GM12878 (cell line): ENCODE data around the gene FHOD3. TPM values are rescaled to one million over a fixed set of nuclear protein-coding genes. Genes with fewer than 3 reads are reported as not detected.
A peak's percentile ranks its signal among the peaks of the same experiment; 100 is the strongest.

Source experiments
- ATAC-seq: fragments of 200-7000 bp; cut with Tn5 transposase; 3 replicates; pipeline ENCODE4 v1.9.1; 2020; ENCODE audit warnings: mild to moderate bottlenecking, moderate library complexity
- BruUV-seq: library from RNA; stranded (reverse); fragments of 400-500 nt; replicated peaks from 2 replicates; lab custom pipeline; 2021; lab: Mats Ljungman, UMichigan
- CTCF ChIA-PET: fragments of 300-600 bp; sonication (Branson Sonifier 250); formaldehyde crosslinking; extraction: SDS; loops from one replicate; lab custom pipeline; 2021; ENCODE audit warnings: inconsistent platforms; lab: Yijun Ruan, JAX
- POLR2A ChIA-PET: fragments of 350-600 bp; formaldehyde crosslinking; extraction: SDS; loops from one replicate; lab custom pipeline; 2021; ENCODE audit warnings: inconsistent platforms; lab: Charles Lee
- RAD21 ChIA-PET: fragments of 300-600 bp; sonication (Branson Sonifier 250); formaldehyde crosslinking; loops from one replicate; lab custom pipeline; 2023; ENCODE audit warnings: antibody characterized with exemption; ENCODE audit not compliant: unreplicated experiment; lab: Charles Lee
- SMC1A ChIA-PET: fragments of 300-600 bp; sonication (Branson Sonifier 250); formaldehyde crosslinking; loops from one replicate; lab custom pipeline; 2023; ENCODE audit not compliant: unreplicated experiment, uncharacterized antibody; lab: Charles Lee
- DNase-seq: peaks from one replicate; pipeline ENCODE4 v3.0.0-alpha.2; 2011; ENCODE audit warnings: low read depth, low spot score
- FAIRE-seq: peaks from 3 replicates; lab custom pipeline; 2011; peaks lifted over from hg19 to GRCh38; lab: Jason Lieb, UNC
- H2AFZ ChIP-seq: 2 replicates; pipeline ENCODE4 v1.6.0; 2011; ENCODE audit warnings: low read depth, low read length, control low read depth; ENCODE audit not compliant: control insufficient read depth
- H3K27ac ChIP-seq: 2 replicates; pipeline ENCODE4 v1.5.1; 2011; ENCODE audit warnings: control low read depth; ENCODE audit not compliant: control insufficient read depth, insufficient read depth
- H3K27me3 ChIP-seq, 2 experiments: replicated peaks in 1 of 2; 2 replicates each; pipeline versions ENCODE4 v1.6.0 to v1.6.1; 2011; ENCODE audit warnings: low read length in 1 of 2; ENCODE audit not compliant: control insufficient read depth in 2 of 2, insufficient read depth in 2 of 2
- H3K36me3 ChIP-seq, 2 experiments: 2 replicates each; pipeline ENCODE4 v1.5.1; 2011; ENCODE audit warnings: low read length in 1 of 2; ENCODE audit not compliant: control insufficient read depth in 2 of 2, insufficient read depth in 2 of 2
- H3K4me1 ChIP-seq: 2 replicates; pipeline ENCODE4 v1.6.1; 2011; ENCODE audit warnings: mild to moderate bottlenecking, low read length, moderate library complexity, mixed read lengths; ENCODE audit not compliant: control insufficient read depth, insufficient read depth
- H3K4me2 ChIP-seq: 2 replicates; pipeline ENCODE4 v1.6.0; 2011; ENCODE audit warnings: control low read depth; ENCODE audit not compliant: control insufficient read depth, insufficient read depth
- H3K4me3 ChIP-seq: fragments of 200-600 bp; sonication (generic); 2 replicates; pipeline ENCODE4 v1.5.1; 2016
- H3K79me2 ChIP-seq: 2 replicates; pipeline ENCODE4 v1.6.0; 2011; ENCODE audit warnings: low read length; ENCODE audit not compliant: control insufficient read depth, insufficient read depth
- H3K9ac ChIP-seq: 2 replicates; pipeline ENCODE4 v1.8.0; 2011; ENCODE audit warnings: low read length, control low read depth, mixed read lengths; ENCODE audit not compliant: control insufficient read depth, insufficient read depth
- H3K9me3 ChIP-seq: replicated peaks from 3 replicates; pipeline ENCODE4 v1.5.1; 2011; ENCODE audit warnings: mild to moderate bottlenecking, low read length; ENCODE audit not compliant: control insufficient read depth, insufficient read depth
- H4K20me1 ChIP-seq: 2 replicates; pipeline ENCODE4 v1.6.0; 2011; ENCODE audit not compliant: control insufficient read depth, insufficient read depth
- CREB1 ChIP-seq: IDR thresholded peaks from 2 replicates; pipeline ENCODE4 v1.6.1; 2012; ENCODE audit warnings: low read depth, mild to moderate bottlenecking, inconsistent platforms
- KAT2A ChIP-seq: conservative IDR thresholded peaks from 2 replicates; pipeline ENCODE4 v1.6.1; 2011; ENCODE audit warnings: low read depth, low read length; ENCODE audit not compliant: control insufficient read depth
- MXI1 ChIP-seq: fragments of 150-350 bp; IDR thresholded peaks from 2 replicates; pipeline ENCODE4 v1.6.1; 2011; ENCODE audit warnings: low read depth, mild to moderate bottlenecking, inconsistent platforms, low read length, improper control_type of control experiment
- NRF1 ChIP-seq: conservative IDR thresholded peaks from 2 replicates; pipeline ENCODE4 v1.6.1; 2011; ENCODE audit warnings: mild to moderate bottlenecking, low read depth, low read length, improper control_type of control experiment
- POU2F2 ChIP-seq: IDR thresholded peaks from 3 replicates; pipeline ENCODE4 v1.6.1; 2011; ENCODE audit warnings: low read depth, mild to moderate bottlenecking, low read length, borderline replicate concordance
- RUNX3 ChIP-seq: IDR thresholded peaks from 2 replicates; pipeline ENCODE4 v1.6.1; 2012; ENCODE audit warnings: low read length, inconsistent platforms
- ZNF274 ChIP-seq: IDR thresholded peaks from one replicate; pipeline ENCODE4 v1.8.0; 2011; ENCODE audit not compliant: insufficient read length, insufficient read depth
- whole genome bisulfite sequencing: methylation state at CpG from one replicate; pipeline ENCODE4 v1.1.6; 2016; ENCODE audit warnings: low lambda C conversion rate; ENCODE audit not compliant: insufficient replicate concordance, insufficient coverage; ENCODE audit errors: missing lambda C conversion rate; 5-methylcytosine and 5-hydroxymethylcytosine counted together
- in situ Hi-C: fragments of 300-500 bp; cut with MboI; formaldehyde crosslinking; loops from 9 replicates; pipeline ENCODE4 v1.14.3; 2018; ENCODE audit warnings: mixed read lengths
- intact Hi-C: fragments of 100-400 bp; cut with micrococcal nuclease; formaldehyde crosslinking; loops from one replicate; pipeline ENCODE4 v1.14.2; 2022; ENCODE audit not compliant: unreplicated experiment
- polyA plus RNA-seq, 11 experiments: library from polyadenylated mRNA; depleted of rRNA in 4 of 11; unstranded in 6 of 11; stranded (reverse) in 5 of 11; fragments of >200 nt; fragmentation: Nextera tagmentation in 4 of 11; fragmentation: Illumina TruSeq in 1 of 11; extraction: Ambion mirVana in 4 of 11; extraction: Trizol in 1 of 11; gene quantifications; 1 replicate in 1 of 11; 2 replicates in 10 of 11; pipeline versions ENCODE4 v1.2.1 to v1.2.3, GENCODE V29; 2011 to 2016; ENCODE audit warnings: inconsistent platforms in 2 of 11, missing spikeins in 2 of 11, low read depth in 1 of 11
- total RNA-seq, 4 experiments: library from RNA; depleted of rRNA in 3 of 4; stranded (reverse); fragments of >200 nt in 3 of 4; fragmentation: Illumina TruSeq in 1 of 4; extraction: Trizol in 1 of 4; gene quantifications; 2 replicates each; pipeline versions ENCODE4 v1.2.1 to v1.2.3, GENCODE V29; 2013 to 2021

Gene FHOD3
- total and polyA plus RNA-seq, 10 of the 15 experiments (the other 5 are each of a cell fraction or from before 2014, with no cell fraction given), result 0.77 to 26.7 (median 10.4) TPM

- CTCF ChIA-PET, result interaction anchor here (0.6 to 2.3 kb wide), 10 partner anchors 24 to 268 kb away, joined by 3 to 5 read pairs (median 4); no protein-coding TSS in a partner anchor
- intact Hi-C loops, result no loop called here
- in situ Hi-C loops, result no loop called here
- no peaks in the 10 kb centered on the region for H3K36me3 ChIP-seq
- no peak overlapping the region for H3K27ac ChIP-seq
- no peak overlapping the region for H3K9ac ChIP-seq
- H4K20me1 ChIP-seq, result no peaks in the 10 kb centered on the region
- TF ChIP-seq MXI1 (peak; percentile 54; the same call in 1 of the 2 replicates), CREB1 (no peak)
- 0 out of 3 replicates have a peak, but pooled peaks have one; percentile 24 for ATAC-seq
- SMC1A ChIA-PET, result interaction anchor here (0.6 to 12.6 kb wide), 18 partner anchors 8 to 269 kb away, joined by 3 to 212 read pairs (median 6); no protein-coding TSS in a partner anchor
- H2AFZ ChIP-seq, result no peak overlapping the region
- no peak overlapping the region for H3K4me3 ChIP-seq
- POLR2A ChIA-PET, result interaction anchor here (0.5 to 2.2 kb wide), 9 partner anchors 24 to 265 kb away, joined by 3 to 11 read pairs (median 4); no protein-coding TSS in a partner anchor
- DNase-seq, result no peak
- BruUV-seq, result no TSS peak
- RAD21 ChIA-PET, result interaction anchor here (1.0 to 14.2 kb wide), 14 partner anchors 13 to 268 kb away, joined by 3 to 203 read pairs (median 5); no protein-coding TSS in a partner anchor
- no peaks in the 10 kb centered on the region for H3K4me1 ChIP-seq
- FAIRE-seq, result no peak
- WGBS, result 25% methylated on average over 6 of the region's 6 CpGs
- H3K27me3 ChIP-seq, result peaks cover 0 to 2% of the 10 kb centered on the region in 2 experiments; a peak in 2 of 4 replicates
- no peaks in the 10 kb centered on the region for H3K9me3 ChIP-seq
- H3K79me2 ChIP-seq, result peaks cover 22% of the 10 kb centered on the region
- no peak overlapping the region for H3K4me2 ChIP-seq
Observed at GRCh38 chr18:36303211-36303844, 5.8 kb downstream of the FHOD3 start.

DNA sequence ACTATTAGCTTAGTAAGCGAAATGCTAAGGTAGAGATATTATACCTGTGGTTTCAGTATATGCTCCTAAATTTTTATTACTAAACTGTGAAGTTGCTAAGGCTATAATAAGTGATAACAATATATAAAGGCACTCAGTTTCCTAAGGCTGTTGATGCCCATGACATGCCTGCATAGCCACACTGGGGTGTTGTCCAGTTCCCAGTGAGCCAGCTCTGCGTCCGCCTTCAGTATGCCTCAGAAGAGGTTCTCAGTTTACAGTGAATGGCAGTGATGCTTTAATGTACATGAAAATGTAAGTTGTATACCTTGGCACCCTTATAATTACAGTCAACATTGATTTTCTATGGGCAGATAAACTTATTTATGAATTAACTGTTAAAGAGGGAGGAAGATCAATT is 7.2 kb downstream of the FHOD3 start:
- no TSS peak for BruUV-seq
- intact Hi-C loops (no loop called here), in situ Hi-C loops (no loop called here)
- DNase-seq, result no peak
- 63% methylated on average over 3 of the region's 3 CpGs for WGBS
- FAIRE-seq, result no peak
- POLR2A ChIA-PET, result interaction anchor here (0.9 to 1.5 kb wide), 6 partner anchors 33 to 102 kb away, joined by 3 to 4 read pairs (median 4); no protein-coding TSS in a partner anchor
- H3K4me1 ChIP-seq, result no peaks in the 10 kb centered on the region
- H3K4me2 ChIP-seq, result no peak overlapping the region
- no peaks in the 10 kb centered on the region for H3K36me3 ChIP-seq
- no peaks in the 10 kb centered on the region for H4K20me1 ChIP-seq
- SMC1A ChIA-PET, result interaction anchor here (1.0 to 12.6 kb wide), 14 partner anchors 8 to 157 kb away, joined by 3 to 212 read pairs (median 6); no protein-coding TSS in a partner anchor
- no peaks in the 10 kb centered on the region for H3K9me3 ChIP-seq
- TF ChIP-seq NRF1 (no peak), KAT2A (no peak), ZNF274 (no peak), RUNX3 (no peak), POU2F2 (no peak)
- no peak overlapping the region for H2AFZ ChIP-seq
- H3K27me3 ChIP-seq, result peaks cover 0 to 2% of the 10 kb centered on the region in 2 experiments; a peak in 1 of 4 replicates
- CTCF ChIA-PET, result interaction anchor here (0.5 to 2.2 kb wide), 8 partner anchors 9 to 116 kb away, joined by 3 to 6 read pairs (median 3); no protein-coding TSS in a partner anchor
- no peak overlapping the region for H3K27ac ChIP-seq
- H3K9ac ChIP-seq, result no peak overlapping the region
- H3K4me3 ChIP-seq, result no peak overlapping the region
- peaks cover 17% of the 10 kb centered on the region for H3K79me2 ChIP-seq
- RAD21 ChIA-PET, result interaction anchor here (0.6 to 14.2 kb wide), 14 partner anchors 10 to 266 kb away, joined by 3 to 203 read pairs (median 4); no protein-coding TSS in a partner anchor
- no peak for ATAC-seq
